H9 (cell line): ENCODE results near the gene IQGAP2. TPM values are rescaled to one million over a fixed set of nuclear protein-coding genes. Genes with fewer than 3 reads are reported as not detected.

Experiments
- DNase-seq: peaks from one replicate; pipeline ENCODE4 v3.0.0-alpha.2; 2017
- H2AFZ ChIP-seq: one replicate; pipeline ENCODE4 v1.6.1; 2013; ENCODE audit warnings: mild to moderate bottlenecking, low read length, control low read depth, moderate library complexity
- H2AK5ac ChIP-seq: 2 replicates; pipeline ENCODE4 v1.6.1; 2013; ENCODE audit warnings: low read length, control low read depth, mixed read lengths; ENCODE audit not compliant: insufficient read length
- H2BK120ac ChIP-seq: one replicate; pipeline ENCODE4 v1.6.1; 2013; ENCODE audit warnings: low read depth, mild to moderate bottlenecking, low read length, control low read depth, inconsistent platforms; ENCODE audit not compliant: poor library complexity, severe bottlenecking
- H2BK12ac ChIP-seq: 2 replicates; pipeline ENCODE4 v1.6.1; 2013; ENCODE audit warnings: low read length, control low read depth, mixed read lengths, low read depth; ENCODE audit not compliant: insufficient read length
- H2BK15ac ChIP-seq: 2 replicates; pipeline ENCODE4 v1.6.1; 2013; ENCODE audit warnings: low read depth, low read length, control low read depth
- H2BK20ac ChIP-seq: one replicate; pipeline ENCODE4 v1.6.1; 2013; ENCODE audit warnings: low read depth, mild to moderate bottlenecking, low read length, control low read depth, inconsistent platforms; ENCODE audit not compliant: poor library complexity, severe bottlenecking
- H2BK5ac ChIP-seq: 2 replicates; pipeline ENCODE4 v1.6.1; 2013; ENCODE audit warnings: low read length, control low read depth, mixed read lengths; ENCODE audit not compliant: insufficient read length
- H3K14ac ChIP-seq: 2 replicates; pipeline ENCODE4 v1.6.1; 2013; ENCODE audit warnings: low read length, control low read depth; ENCODE audit not compliant: insufficient read depth
- H3K18ac ChIP-seq: 2 replicates; pipeline ENCODE4 v1.6.1; 2013; ENCODE audit warnings: low read depth, mild to moderate bottlenecking, mixed read lengths, low read length, control low read depth; ENCODE audit not compliant: insufficient read length
- H3K23ac ChIP-seq: 2 replicates; pipeline ENCODE4 v1.6.1; 2013; ENCODE audit warnings: low read length, control low read depth, mixed read lengths, low read depth; ENCODE audit not compliant: insufficient read length
- H3K23me2 ChIP-seq: 2 replicates; pipeline ENCODE4 v1.6.1; 2013; ENCODE audit warnings: low read depth, mild to moderate bottlenecking, mixed read lengths, low read length, control low read depth; ENCODE audit not compliant: insufficient read length, poor library complexity, severe bottlenecking
- H3K27ac ChIP-seq: 2 replicates; pipeline ENCODE4 v1.5.1; 2013; ENCODE audit warnings: low read length, control low read depth, mixed read lengths, low read depth; ENCODE audit not compliant: insufficient read length
- H3K27me3 ChIP-seq: 2 replicates; pipeline ENCODE4 v1.6.1; 2013; ENCODE audit warnings: low read length, control low read depth, inconsistent platforms; ENCODE audit not compliant: insufficient read depth
- H3K4ac ChIP-seq: 2 replicates; pipeline ENCODE4 v1.6.1; 2013; ENCODE audit warnings: low read depth, mild to moderate bottlenecking, control low read depth, inconsistent platforms, low read length, moderate library complexity
- H3K4me1 ChIP-seq: 2 replicates; pipeline ENCODE4 v1.6.1; 2013; ENCODE audit warnings: low read length, control low read depth, inconsistent platforms; ENCODE audit not compliant: insufficient read depth
- H3K4me2 ChIP-seq: 2 replicates; pipeline ENCODE4 v1.6.1; 2013; ENCODE audit warnings: low read length, control low read depth, mixed read lengths; ENCODE audit not compliant: insufficient read length, insufficient read depth
- H3K56ac ChIP-seq: 2 replicates; pipeline ENCODE4 v1.6.1; 2013; ENCODE audit warnings: low read depth, mild to moderate bottlenecking, mixed read lengths, low read length, control low read depth; ENCODE audit not compliant: insufficient read length
- H3K79me1 ChIP-seq: 2 replicates; pipeline ENCODE4 v1.6.1; 2013; ENCODE audit warnings: low read depth, mild to moderate bottlenecking, moderate library complexity, low read length, control low read depth, inconsistent platforms; ENCODE audit not compliant: insufficient read depth, poor library complexity, severe bottlenecking
- H3K79me2 ChIP-seq: 2 replicates; pipeline ENCODE4 v1.6.1; 2013; ENCODE audit warnings: low read length, control low read depth, inconsistent platforms; ENCODE audit not compliant: insufficient read depth
- H3K9ac ChIP-seq: 2 replicates; pipeline ENCODE4 v1.6.1; 2013; ENCODE audit warnings: low read length, control low read depth, mixed read lengths; ENCODE audit not compliant: insufficient read length; ENCODE audit errors: extremely low read depth
- H3K9me3 ChIP-seq: one replicate; pipeline ENCODE4 v1.6.1; 2013; ENCODE audit warnings: low read depth, low read length, inconsistent platforms; ENCODE audit not compliant: control insufficient read depth
- H3T11ph ChIP-seq: one replicate; pipeline ENCODE4 v1.6.1; 2013; ENCODE audit warnings: mild to moderate bottlenecking, low read length, control low read depth, inconsistent platforms
- H4K20me1 ChIP-seq: one replicate; pipeline ENCODE4 v1.6.1; 2013; ENCODE audit not compliant: control insufficient read depth, insufficient read length, insufficient read depth
- H4K5ac ChIP-seq: 2 replicates; pipeline ENCODE4 v1.6.1; 2013; ENCODE audit warnings: low read depth, mild to moderate bottlenecking, mixed read lengths, low read length, control low read depth; ENCODE audit not compliant: insufficient read length
- H4K8ac ChIP-seq: replicated peaks from 2 replicates; pipeline ENCODE4 v1.6.1; 2013; ENCODE audit warnings: low read length, control low read depth, mixed read lengths, low read depth; ENCODE audit not compliant: insufficient read length
- H4K91ac ChIP-seq: 2 replicates; pipeline ENCODE4 v1.6.1; 2013; ENCODE audit warnings: low read depth, mild to moderate bottlenecking, moderate library complexity, mixed read lengths, low read length, control low read depth; ENCODE audit not compliant: insufficient read length
- H3K27ac Mint-ChIP-seq, 3 experiments: 2 replicates in 2 of 3; 3 replicates in 1 of 3; pipeline ENCODE4 v1.8.0; 2020 to 2021; ENCODE audit warnings: mixed read lengths in 3 of 3, mild to moderate bottlenecking in 1 of 3, moderate library complexity in 1 of 3
- H3K27me3 Mint-ChIP-seq: 2 replicates; pipeline ENCODE4 v1.8.0; 2021; ENCODE audit warnings: low read depth, mild to moderate bottlenecking, moderate library complexity, mixed read lengths
- H3K36me3 Mint-ChIP-seq, 3 experiments: 2 replicates in 2 of 3; 3 replicates in 1 of 3; pipeline ENCODE4 v1.8.0; 2020 to 2021; ENCODE audit warnings: low read depth in 3 of 3, mixed read lengths in 3 of 3; ENCODE audit not compliant: insufficient read depth in 1 of 3
- H3K4me1 Mint-ChIP-seq, 2 experiments: 2 replicates each; pipeline ENCODE4 v1.8.0; 2020; ENCODE audit warnings: mixed read lengths in 2 of 2
- H3K4me3 Mint-ChIP-seq, 2 experiments: 2 replicates in 1 of 2; 3 replicates in 1 of 2; pipeline ENCODE4 v1.8.0; 2020 to 2021; ENCODE audit warnings: mild to moderate bottlenecking in 2 of 2, mixed read lengths in 2 of 2, moderate library complexity in 1 of 2
- H3K9me3 Mint-ChIP-seq, 2 experiments: 2 replicates in 1 of 2; 3 replicates in 1 of 2; pipeline ENCODE4 v1.8.0; 2020; ENCODE audit warnings: mild to moderate bottlenecking in 2 of 2, mixed read lengths in 2 of 2, moderate library complexity in 1 of 2
- WGBS: extraction: QIAGEN DNeasy Blood & Tissue Kit; methylation state at CpG from one replicate; pipeline ENCODE4 v1.1.7; 2013; ENCODE audit warnings: missing lambda C conversion rate, low lambda C conversion rate, mixed read lengths; ENCODE audit not compliant: insufficient read length; ENCODE audit errors: extremely low coverage; 5-methylcytosine and 5-hydroxymethylcytosine counted together
- total RNA-seq: library from RNA; stranded (reverse); gene quantifications from 2 replicates; pipeline ENCODE4 v1.2.1, GENCODE V29; 2021
- TF ChIP-seq, protein P1 (sequence below): fragments of 200-600 bp; sonication (generic); conservative IDR thresholded peaks from 3 replicates; pipeline ENCODE4 v1.8.0; 2021; ENCODE audit warnings: antibody characterized with exemption, mild to moderate bottlenecking

Gene IQGAP2
- total RNA-seq, 1 experiment from 2014 or later: 22.5 TPM

- TF ChIP-seq, protein P1, sequence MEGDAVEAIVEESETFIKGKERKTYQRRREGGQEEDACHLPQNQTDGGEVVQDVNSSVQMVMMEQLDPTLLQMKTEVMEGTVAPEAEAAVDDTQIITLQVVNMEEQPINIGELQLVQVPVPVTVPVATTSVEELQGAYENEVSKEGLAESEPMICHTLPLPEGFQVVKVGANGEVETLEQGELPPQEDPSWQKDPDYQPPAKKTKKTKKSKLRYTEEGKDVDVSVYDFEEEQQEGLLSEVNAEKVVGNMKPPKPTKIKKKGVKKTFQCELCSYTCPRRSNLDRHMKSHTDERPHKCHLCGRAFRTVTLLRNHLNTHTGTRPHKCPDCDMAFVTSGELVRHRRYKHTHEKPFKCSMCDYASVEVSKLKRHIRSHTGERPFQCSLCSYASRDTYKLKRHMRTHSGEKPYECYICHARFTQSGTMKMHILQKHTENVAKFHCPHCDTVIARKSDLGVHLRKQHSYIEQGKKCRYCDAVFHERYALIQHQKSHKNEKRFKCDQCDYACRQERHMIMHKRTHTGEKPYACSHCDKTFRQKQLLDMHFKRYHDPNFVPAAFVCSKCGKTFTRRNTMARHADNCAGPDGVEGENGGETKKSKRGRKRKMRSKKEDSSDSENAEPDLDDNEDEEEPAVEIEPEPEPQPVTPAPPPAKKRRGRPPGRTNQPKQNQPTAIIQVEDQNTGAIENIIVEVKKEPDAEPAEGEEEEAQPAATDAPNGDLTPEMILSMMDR: no peak
Measured at GRCh38 chr5:76406014-76406413, 2.9 kb downstream of the IQGAP2 start.

More at GRCh38 chr5:76406014-76406413, 2.9 kb downstream of the IQGAP2 start:
- peaks cover 35 to 36% of the 10 kb centered on the region in 2 experiments for H3K4me1 Mint-ChIP-seq
- Histone ChIP-seq H4K20me1 (no peaks in the 10 kb centered on the region), H3K27me3 (no peaks in the 10 kb centered on the region), H3K18ac (no peak overlapping the region), H2BK20ac (no peak overlapping the region), H3K79me2 (peaks cover 28% of the 10 kb centered on the region; the same call in 1 of the 2 replicates), H2BK12ac (no peak overlapping the region), H3T11ph (no peak overlapping the region), H2BK120ac (no peak overlapping the region), H3K4me1 (peaks cover 11% of the 10 kb centered on the region; the same call in 1 of the 2 replicates), H3K27ac (no peak overlapping the region), H3K9me3 (no peaks in the 10 kb centered on the region), H3K56ac (no peak overlapping the region), H3K79me1 (peaks cover 3% of the 10 kb centered on the region), H2BK5ac (no peak overlapping the region), H2AK5ac (no peak overlapping the region), H3K4me2 (no peak overlapping the region), H3K4ac (no peak overlapping the region), H4K8ac (no peak overlapping the region), H4K5ac (no peak overlapping the region), H3K23me2 (peaks cover 7% of the 10 kb centered on the region), H3K9ac (no peak overlapping the region), H2AFZ (no peak overlapping the region), H4K91ac (no peak overlapping the region), H2BK15ac (no peak overlapping the region), H3K23ac (no peak overlapping the region), H3K14ac (no peak overlapping the region)
- no peaks in the 10 kb centered on the region; a peak in 1 of 7 replicates for H3K36me3 Mint-ChIP-seq
- H3K27ac Mint-ChIP-seq: no peak overlapping the region
- H3K9me3 Mint-ChIP-seq: no peaks in the 10 kb centered on the region; a peak in 2 of 5 replicates
- peaks cover 13% of the 10 kb centered on the region for H3K27me3 Mint-ChIP-seq
- no peak overlapping the region for H3K4me3 Mint-ChIP-seq
- WGBS: no CpG with 5 or more reads among the region's 1 CpG
- no peak for DNase-seq
